ENCODE data around the gene LRG1.

DNA sequence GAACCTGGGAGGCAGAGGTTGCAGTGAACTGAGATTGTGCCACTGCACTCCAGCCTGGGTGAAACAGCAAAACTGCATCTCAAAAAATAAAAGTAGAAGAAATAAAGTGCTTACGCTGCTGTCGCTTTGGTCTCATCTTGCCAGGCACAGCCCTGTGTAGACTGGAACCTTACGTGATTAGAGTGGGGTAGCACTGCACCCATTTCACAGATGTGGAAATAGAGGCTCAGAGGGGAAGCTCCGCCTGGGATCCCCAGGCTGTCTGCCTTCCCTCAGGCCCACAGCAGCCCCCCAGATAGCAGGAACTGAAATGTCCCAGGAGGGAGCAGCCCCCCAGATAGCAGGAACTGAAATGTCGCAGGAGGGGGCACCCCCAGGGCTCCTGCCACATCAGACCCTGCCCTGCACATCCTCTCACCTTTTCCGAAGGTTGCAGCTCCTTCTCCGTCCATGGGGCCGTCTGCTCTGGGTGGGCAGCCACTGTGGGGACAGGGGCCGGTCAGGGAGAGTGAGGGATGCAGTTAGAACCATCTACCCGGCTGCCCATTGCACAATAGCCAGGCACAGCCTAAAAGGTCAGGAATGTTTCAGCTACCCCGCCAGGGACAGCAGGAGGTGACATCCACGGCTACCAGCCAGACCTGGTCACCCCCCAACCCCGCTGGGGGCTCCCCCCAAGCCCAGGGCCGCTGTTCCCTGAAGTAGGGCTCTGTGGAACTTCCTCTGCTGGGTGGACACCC, 23.5 kb downstream of the LRG1 start:
- TF ChIP-seq CTCF (IDR thresholded peaks at IDR 0.05): no peak
- no peak for TF ChIP-seq POLR2A (IDR thresholded peaks at IDR 0.05)
